Esophagus mucosa (tissue), 1 donor: Measurements from ENCODE around the gene UAP1L1. TPM values are rescaled to one million over a fixed set of nuclear protein-coding genes. Genes with fewer than 3 reads are reported as not detected.

Experiments used
- total RNA-seq: library from RNA; stranded (reverse); gene quantifications from one replicate; pipeline ENCODE4 v1.2.4, GENCODE V29; 2023
- donor health status: DM: yes; HTN: yes; CAD: no.

UAP1L1 gene
- total RNA-seq, 1 donor from 2014 or later = 4.9 TPM

Other genes starting within 250 kb of the UAP1L1 start
- 1.1 TPM for gene AJM1, start 235.0 kb upstream of the UAP1L1 start, total RNA-seq
- gene PHPT1, start 228.1 kb upstream of the UAP1L1 start, total RNA-seq = 74.4 TPM
- gene MAMDC4, start 225.2 kb upstream of the UAP1L1 start, total RNA-seq = 1.3 TPM
- 296 TPM for gene EDF1, start 211.2 kb upstream of the UAP1L1 start, total RNA-seq
- 11.1 TPM for gene TRAF2, start 191.0 kb upstream of the UAP1L1 start, total RNA-seq
- gene FBXW5, start 132.8 kb upstream of the UAP1L1 start, total RNA-seq = 71.9 TPM
- not detected for gene C8G, start 132.3 kb upstream of the UAP1L1 start, total RNA-seq
- 0.80 TPM for gene LCN12, start 125.2 kb upstream of the UAP1L1 start, total RNA-seq
- gene PTGDS, start 100.0 kb upstream of the UAP1L1 start, total RNA-seq = 18.4 TPM
- 0.20 TPM for gene LCNL1, start 94.5 kb upstream of the UAP1L1 start, total RNA-seq
- 33.1 TPM for gene PAXX, start 85.1 kb upstream of the UAP1L1 start, total RNA-seq
- 154 TPM for gene CLIC3, start 80.9 kb upstream of the UAP1L1 start, total RNA-seq
- gene ABCA2, start 49.3 kb upstream of the UAP1L1 start, total RNA-seq = 2.0 TPM
- 0.12 TPM for gene FUT7, start 45.4 kb upstream of the UAP1L1 start, total RNA-seq
- gene NPDC1, start 31.3 kb upstream of the UAP1L1 start, total RNA-seq = 26.6 TPM
- gene ENTPD2, start 23.5 kb upstream of the UAP1L1 start, total RNA-seq = 2.9 TPM
- gene SAPCD2, start 7.0 kb upstream of the UAP1L1 start, total RNA-seq = 13.8 TPM
- gene MAN1B1, start 9.5 kb downstream of the UAP1L1 start, total RNA-seq = 46.2 TPM
- 75.3 TPM for gene DPP7, start 37.2 kb downstream of the UAP1L1 start, total RNA-seq
- 0.12 TPM for gene GRIN1, start 61.6 kb downstream of the UAP1L1 start, total RNA-seq
- gene LRRC26, start 92.5 kb downstream of the UAP1L1 start, total RNA-seq = 1.6 TPM
- not detected for gene TMEM210, start 94.5 kb downstream of the UAP1L1 start, total RNA-seq
- 25.0 TPM for gene ANAPC2, start 111.0 kb downstream of the UAP1L1 start, total RNA-seq
- 86.8 TPM for gene SSNA1, start 111.2 kb downstream of the UAP1L1 start, total RNA-seq
- 20.5 TPM for gene TPRN, start 123.2 kb downstream of the UAP1L1 start, total RNA-seq
- gene TMEM203, start 128.1 kb downstream of the UAP1L1 start, total RNA-seq = 24.8 TPM
- gene NDOR1, start 128.2 kb downstream of the UAP1L1 start, total RNA-seq = 8.6 TPM
- 11.2 TPM for gene RNF208, start 144.7 kb downstream of the UAP1L1 start, total RNA-seq
- 156 TPM for gene CYSRT1, start 147.7 kb downstream of the UAP1L1 start, total RNA-seq
- gene RNF224, start 150.0 kb downstream of the UAP1L1 start, total RNA-seq = 2.7 TPM
- 0.68 TPM for gene SLC34A3, start 153.4 kb downstream of the UAP1L1 start, total RNA-seq
- 321 TPM for gene TUBB4B, start 163.8 kb downstream of the UAP1L1 start, total RNA-seq
- not detected for gene STPG3, start 173.8 kb downstream of the UAP1L1 start, total RNA-seq
- gene NELFB, start 177.8 kb downstream of the UAP1L1 start, total RNA-seq = 36.7 TPM
- 15.4 TPM for gene TOR4A, start 200.2 kb downstream of the UAP1L1 start, total RNA-seq
- gene NRARP, start 224.8 kb downstream of the UAP1L1 start, total RNA-seq = 20.4 TPM